Omental fat pad (tissue), 4 donors: ENCODE measurements around the gene RAVER2. TPM values are rescaled to one million over a fixed set of nuclear protein-coding genes. Genes with fewer than 3 reads are reported as not detected.

Experiments
- ATAC-seq: fragments of 150-250 bp; one replicate; pipeline ENCODE4 v1.9.1; 2016; ENCODE audit warnings: mild to moderate bottlenecking, moderate library complexity; ENCODE audit not compliant: low FRiP score
- DNase-seq: peaks from one replicate; pipeline ENCODE4 v3.0.0-alpha.2; 2019; ENCODE audit warnings: low spot score
- total RNA-seq, 4 donors: library from RNA; depleted of rRNA; stranded (reverse); fragments of >200 nt; gene quantifications; one replicate each; pipeline ENCODE4 v1.1.0, GENCODE V29; 2016
- TF ChIP-seq, protein P1 (sequence below), 3 donors: fragments of 450-650 bp; IDR thresholded peaks; one replicate each; pipeline ENCODE4 v1.5.1; 2016 to 2017; ENCODE audit warnings: antibody characterized with exemption in 3 of 3, mild to moderate bottlenecking in 3 of 3, moderate library complexity in 2 of 3

Gene RAVER2
- total RNA-seq, 4 donors from 2014 or later: 6.6 to 14.3 (median 10.3) TPM

DNA sequence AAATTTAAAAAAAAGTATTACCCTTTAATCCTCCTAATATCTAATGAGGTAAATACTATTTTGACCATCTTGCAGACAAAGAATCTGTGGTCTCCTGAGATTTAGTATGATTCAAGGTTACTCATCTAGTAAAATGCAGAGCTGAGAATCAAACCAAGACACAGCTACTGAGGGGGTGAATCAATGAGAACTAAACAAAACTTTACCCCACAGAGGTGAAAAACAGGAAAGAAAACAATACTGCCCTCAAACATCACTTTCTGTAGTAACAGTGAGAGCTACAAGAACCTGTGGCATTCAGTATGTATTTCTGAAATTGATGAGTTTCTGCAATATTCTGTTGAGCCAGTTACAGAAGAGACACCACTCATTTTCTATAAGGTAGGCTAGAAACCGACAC lies 136.4 kb downstream of the RAVER2 start:
- no peak for ATAC-seq
- TF ChIP-seq, protein P1, sequence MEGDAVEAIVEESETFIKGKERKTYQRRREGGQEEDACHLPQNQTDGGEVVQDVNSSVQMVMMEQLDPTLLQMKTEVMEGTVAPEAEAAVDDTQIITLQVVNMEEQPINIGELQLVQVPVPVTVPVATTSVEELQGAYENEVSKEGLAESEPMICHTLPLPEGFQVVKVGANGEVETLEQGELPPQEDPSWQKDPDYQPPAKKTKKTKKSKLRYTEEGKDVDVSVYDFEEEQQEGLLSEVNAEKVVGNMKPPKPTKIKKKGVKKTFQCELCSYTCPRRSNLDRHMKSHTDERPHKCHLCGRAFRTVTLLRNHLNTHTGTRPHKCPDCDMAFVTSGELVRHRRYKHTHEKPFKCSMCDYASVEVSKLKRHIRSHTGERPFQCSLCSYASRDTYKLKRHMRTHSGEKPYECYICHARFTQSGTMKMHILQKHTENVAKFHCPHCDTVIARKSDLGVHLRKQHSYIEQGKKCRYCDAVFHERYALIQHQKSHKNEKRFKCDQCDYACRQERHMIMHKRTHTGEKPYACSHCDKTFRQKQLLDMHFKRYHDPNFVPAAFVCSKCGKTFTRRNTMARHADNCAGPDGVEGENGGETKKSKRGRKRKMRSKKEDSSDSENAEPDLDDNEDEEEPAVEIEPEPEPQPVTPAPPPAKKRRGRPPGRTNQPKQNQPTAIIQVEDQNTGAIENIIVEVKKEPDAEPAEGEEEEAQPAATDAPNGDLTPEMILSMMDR (IDR thresholded peaks at IDR 0.05): no peak
- DNase-seq: no peak

Other genes with a start within 250 kb of the RAVER2 start
- 100 to 1,000 TPM; 175 to 303 (median 204) TPM for gene JAK1, start 221.5 kb downstream of the RAVER2 start, total RNA-seq